ENCODE measurements around the gene CAPZA2. TPM values are rescaled to one million over a fixed set of nuclear protein-coding genes. Genes with fewer than 3 reads are reported as not detected.

CAPZA2 gene
- total and polyA plus RNA-seq, 2 experiments from 2014 or later = 49.1 to 106 TPM

GRCh38 chr7:116966601-116967000, 104.2 kb downstream of the CAPZA2 start (continued):
- TF ChIP-seq, protein P1, sequence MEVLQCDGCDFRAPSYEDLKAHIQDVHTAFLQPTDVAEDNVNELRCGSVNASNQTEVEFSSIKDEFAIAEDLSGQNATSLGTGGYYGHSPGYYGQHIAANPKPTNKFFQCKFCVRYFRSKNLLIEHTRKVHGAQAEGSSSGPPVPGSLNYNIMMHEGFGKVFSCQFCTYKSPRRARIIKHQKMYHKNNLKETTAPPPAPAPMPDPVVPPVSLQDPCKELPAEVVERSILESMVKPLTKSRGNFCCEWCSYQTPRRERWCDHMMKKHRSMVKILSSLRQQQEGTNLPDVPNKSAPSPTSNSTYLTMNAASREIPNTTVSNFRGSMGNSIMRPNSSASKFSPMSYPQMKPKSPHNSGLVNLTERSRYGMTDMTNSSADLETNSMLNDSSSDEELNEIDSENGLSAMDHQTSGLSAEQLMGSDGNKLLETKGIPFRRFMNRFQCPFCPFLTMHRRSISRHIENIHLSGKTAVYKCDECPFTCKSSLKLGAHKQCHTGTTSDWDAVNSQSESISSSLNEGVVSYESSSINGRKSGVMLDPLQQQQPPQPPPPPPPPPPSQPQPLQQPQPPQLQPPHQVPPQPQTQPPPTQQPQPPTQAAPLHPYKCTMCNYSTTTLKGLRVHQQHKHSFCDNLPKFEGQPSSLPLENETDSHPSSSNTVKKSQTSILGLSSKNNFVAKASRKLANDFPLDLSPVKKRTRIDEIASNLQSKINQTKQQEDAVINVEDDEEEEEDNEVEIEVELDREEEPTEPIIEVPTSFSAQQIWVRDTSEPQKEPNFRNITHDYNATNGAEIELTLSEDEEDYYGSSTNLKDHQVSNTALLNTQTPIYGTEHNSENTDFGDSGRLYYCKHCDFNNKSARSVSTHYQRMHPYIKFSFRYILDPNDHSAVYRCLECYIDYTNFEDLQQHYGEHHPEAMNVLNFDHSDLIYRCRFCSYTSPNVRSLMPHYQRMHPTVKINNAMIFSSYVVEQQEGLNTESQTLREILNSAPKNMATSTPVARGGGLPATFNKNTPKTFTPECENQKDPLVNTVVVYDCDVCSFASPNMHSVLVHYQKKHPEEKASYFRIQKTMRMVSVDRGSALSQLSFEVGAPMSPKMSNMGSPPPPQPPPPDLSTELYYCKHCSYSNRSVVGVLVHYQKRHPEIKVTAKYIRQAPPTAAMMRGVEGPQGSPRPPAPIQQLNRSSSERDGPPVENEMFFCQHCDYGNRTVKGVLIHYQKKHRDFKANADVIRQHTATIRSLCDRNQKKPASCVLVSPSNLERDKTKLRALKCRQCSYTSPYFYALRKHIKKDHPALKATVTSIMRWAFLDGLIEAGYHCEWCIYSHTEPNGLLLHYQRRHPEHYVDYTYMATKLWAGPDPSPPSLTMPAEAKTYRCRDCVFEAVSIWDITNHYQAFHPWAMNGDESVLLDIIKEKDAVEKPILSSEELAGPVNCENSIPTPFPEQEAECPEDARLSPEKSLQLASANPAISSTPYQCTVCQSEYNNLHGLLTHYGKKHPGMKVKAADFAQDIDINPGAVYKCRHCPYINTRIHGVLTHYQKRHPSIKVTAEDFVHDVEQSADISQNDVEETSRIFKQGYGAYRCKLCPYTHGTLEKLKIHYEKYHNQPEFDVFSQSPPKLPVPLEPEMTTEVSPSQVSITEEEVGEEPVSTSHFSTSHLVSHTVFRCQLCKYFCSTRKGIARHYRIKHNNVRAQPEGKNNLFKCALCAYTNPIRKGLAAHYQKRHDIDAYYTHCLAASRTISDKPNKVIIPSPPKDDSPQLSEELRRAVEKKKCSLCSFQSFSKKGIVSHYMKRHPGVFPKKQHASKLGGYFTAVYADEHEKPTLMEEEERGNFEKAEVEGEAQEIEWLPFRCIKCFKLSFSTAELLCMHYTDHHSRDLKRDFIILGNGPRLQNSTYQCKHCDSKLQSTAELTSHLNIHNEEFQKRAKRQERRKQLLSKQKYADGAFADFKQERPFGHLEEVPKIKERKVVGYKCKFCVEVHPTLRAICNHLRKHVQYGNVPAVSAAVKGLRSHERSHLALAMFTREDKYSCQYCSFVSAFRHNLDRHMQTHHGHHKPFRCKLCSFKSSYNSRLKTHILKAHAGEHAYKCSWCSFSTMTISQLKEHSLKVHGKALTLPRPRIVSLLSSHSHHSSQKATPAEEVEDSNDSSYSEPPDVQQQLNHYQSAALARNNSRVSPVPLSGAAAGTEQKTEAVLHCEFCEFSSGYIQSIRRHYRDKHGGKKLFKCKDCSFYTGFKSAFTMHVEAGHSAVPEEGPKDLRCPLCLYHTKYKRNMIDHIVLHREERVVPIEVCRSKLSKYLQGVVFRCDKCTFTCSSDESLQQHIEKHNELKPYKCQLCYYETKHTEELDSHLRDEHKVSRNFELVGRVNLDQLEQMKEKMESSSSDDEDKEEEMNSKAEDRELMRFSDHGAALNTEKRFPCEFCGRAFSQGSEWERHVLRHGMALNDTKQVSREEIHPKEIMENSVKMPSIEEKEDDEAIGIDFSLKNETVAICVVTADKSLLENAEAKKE (CRISPR knock-in tag; IDR thresholded peaks at IDR 0.05) = no peak

DNA sequence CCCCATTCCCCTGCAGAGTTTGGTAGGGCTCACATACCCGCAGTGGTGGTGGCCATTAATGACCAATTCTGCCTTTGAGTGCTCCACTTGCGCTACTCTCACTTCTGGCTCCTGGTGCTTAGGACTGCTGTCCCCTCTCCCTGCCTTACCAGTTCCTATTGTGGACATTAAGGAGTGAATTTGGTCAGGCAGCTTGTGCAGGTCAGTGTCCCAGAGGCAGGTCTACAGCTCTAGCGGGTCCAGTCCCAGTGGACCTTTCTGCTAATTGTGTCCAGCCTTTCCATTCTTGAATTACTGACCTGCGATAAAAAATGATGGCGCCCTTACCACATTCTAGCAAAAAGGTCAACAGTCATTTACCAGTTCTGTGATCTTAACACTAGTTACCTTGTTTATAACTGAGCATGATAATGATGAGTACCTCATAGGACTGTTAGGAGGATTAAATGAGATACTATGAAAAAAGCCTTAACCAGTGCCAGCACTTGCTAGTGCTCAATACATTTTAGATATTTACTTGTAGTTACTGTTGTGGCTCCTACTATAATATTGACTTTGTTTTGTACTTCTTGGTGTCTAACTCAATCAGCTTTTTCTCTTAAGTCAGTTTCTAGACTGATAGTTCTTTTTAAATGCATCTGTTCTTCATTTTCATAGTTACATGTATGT, 105.0 kb downstream of the CAPZA2 start:
- H3K36me3 Mint-ChIP-seq (ENCODE audit: low read depth) = no peaks in the 10 kb centered on the region
- Histone ChIP-seq H3K36me3 (ENCODE audit: insufficient read depth) (no peaks in the 10 kb centered on the region), H3K4me1 (ENCODE audit: insufficient read depth) (peaks cover 33% of the 10 kb centered on the region), H3K9me2 (ENCODE audit: insufficient read depth) (no peaks in the 10 kb centered on the region), H3K4me2 (no peak overlapping the region), H4K20me1 (replicated peaks; ENCODE audit: insufficient read depth) (no peaks in the 10 kb centered on the region), H3F3A (replicated peaks; ENCODE audit: low read depth) (no peaks in the 10 kb centered on the region), H3K27me3 (ENCODE audit: insufficient read depth) (no peaks in the 10 kb centered on the region), H3K4me3 (no peak overlapping the region), H2AFZ (no peak overlapping the region), H3K27ac (ENCODE audit: low read depth) (no peak overlapping the region), H3K79me2 (replicated peaks; ENCODE audit: insufficient read depth) (peaks cover 52% of the 10 kb centered on the region)
- H3K4me1 Mint-ChIP-seq = peaks cover 37% of the 10 kb centered on the region
- ATAC-seq (no peak), DNase-seq (ENCODE audit: low spot score) (no peak)
- H3K9me3 Mint-ChIP-seq = no peaks in the 10 kb centered on the region
- no peak overlapping the region for H3K27ac Mint-ChIP-seq
- peaks cover 3% of the 10 kb centered on the region for H3K27me3 Mint-ChIP-seq (ENCODE audit: insufficient read depth, low read depth, poor library complexity)
- TF ChIP-seq POLR2AphosphoS5 (IDR thresholded peaks at IDR 0.05; ENCODE audit: low read depth) (no peak), JUNB (IDR thresholded peaks at IDR 0.05; ENCODE audit: unreplicated experiment) (no peak), ZNF114 (CRISPR knock-in tag; IDR thresholded peaks at IDR 0.05) (no peak), STAT1 (IDR thresholded peaks at IDR 0.05; ENCODE audit: unreplicated experiment) (no peak), CREB1 (CRISPR knock-in tag; IDR thresholded peaks at IDR 0.05; ENCODE audit: low read depth) (no peak)
- H3K4me3 Mint-ChIP-seq = no peak overlapping the region

Data from GM23338 (cell line).